NCI-H748 (cell line): Measurements from ENCODE around the gene XYLT1.
"Not testable (repeated sequence)": the region's sequence is repeated elsewhere in the genome, so short reads cannot be mapped to it uniquely, and the experiment has no call there.

Experiments used
- DNase-seq: peaks from one replicate; lab custom pipeline; 2025; ENCODE audit not compliant: unreplicated experiment; lab: John Stamatoyannopoulos, UW

Gene XYLT1

GRCh38 chr16:17432901-17433576 is 37.7 kb downstream of the XYLT1 start:
- DNase-seq: no peak

GRCh38 chr16:17431968-17432625 is 38.7 kb downstream of the XYLT1 start:
- DNase-seq: no peak

GRCh38 chr16:17431012-17431411 is 39.7 kb downstream of the XYLT1 start:
- DNase-seq: no peak

GRCh38 chr16:17426451-17426850 is 44.3 kb downstream of the XYLT1 start:
- no peak for DNase-seq

GRCh38 chr16:17424771-17425170 is 46.0 kb downstream of the XYLT1 start:
- no peak for DNase-seq

- no peak for DNase-seq
Observed at GRCh38 chr16:17423221-17423620, 47.5 kb downstream of the XYLT1 start.

- no peak for DNase-seq
Observed at GRCh38 chr16:17420816-17421215, 49.9 kb downstream of the XYLT1 start.

GRCh38 chr16:17419266-17419665 is 51.5 kb downstream of the XYLT1 start:
- DNase-seq: no peak

- no peak for DNase-seq
Observed at GRCh38 chr16:17417740-17418139, 53.0 kb downstream of the XYLT1 start.

GRCh38 chr16:17416461-17417311 is 54.1 kb downstream of the XYLT1 start:
- no peak for DNase-seq

GRCh38 chr16:17414916-17415315 is 55.8 kb downstream of the XYLT1 start:
- no peak for DNase-seq

GRCh38 chr16:17414421-17414820 is 56.3 kb downstream of the XYLT1 start:
- DNase-seq: no peak

- no peak for DNase-seq
Observed at GRCh38 chr16:17413508-17413907, 57.3 kb downstream of the XYLT1 start.

GRCh38 chr16:17412791-17413190 is 58.0 kb downstream of the XYLT1 start:
- DNase-seq: no peak

GRCh38 chr16:17412221-17412620 is 58.5 kb downstream of the XYLT1 start:
- DNase-seq: no peak

- DNase-seq: no peak
Observed at GRCh38 chr16:17411263-17411662, 59.5 kb downstream of the XYLT1 start.

- DNase-seq: not testable (repeated sequence)
Observed at GRCh38 chr16:17410316-17410715, 60.4 kb downstream of the XYLT1 start.

- no peak for DNase-seq
Observed at GRCh38 chr16:17409894-17410293, 60.9 kb downstream of the XYLT1 start.

GRCh38 chr16:17408955-17409441 is 61.8 kb downstream of the XYLT1 start:
- no peak for DNase-seq

GRCh38 chr16:17408296-17408695 is 62.5 kb downstream of the XYLT1 start:
- no peak for DNase-seq

GRCh38 chr16:17407321-17407720 is 63.4 kb downstream of the XYLT1 start:
- DNase-seq: no peak
